ENCODE data around the gene PAPPA. TPM values are rescaled to one million over a fixed set of nuclear protein-coding genes. Genes with fewer than 3 reads are reported as not detected.

The PAPPA gene
- total RNA-seq, 2 experiments from 2014 or later: not detected

DNA sequence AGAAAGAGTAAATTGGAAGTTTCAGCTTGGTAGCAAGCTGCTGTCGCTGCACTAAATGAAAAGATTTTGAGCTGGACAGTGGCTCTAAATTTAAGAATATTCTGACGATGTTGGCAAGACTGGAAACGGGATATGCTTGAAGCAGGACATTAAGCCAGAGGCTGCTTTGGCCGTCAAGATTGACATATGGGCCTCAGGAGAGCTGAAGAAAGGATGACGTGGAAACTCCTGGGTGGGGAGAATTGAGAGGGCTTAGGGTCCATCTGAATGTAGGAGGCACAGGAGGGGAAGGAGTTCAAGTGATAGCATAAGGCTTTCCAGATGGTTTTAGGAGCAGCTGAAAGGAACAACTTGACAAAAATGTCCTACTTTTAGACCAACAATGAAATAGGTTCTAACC is 108.9 kb downstream of the PAPPA start:
- BruUV-seq (replicated peaks): no TSS peak
- Histone ChIP-seq H4K20me1 (ENCODE audit: insufficient read depth, low read length) (no peaks in the 10 kb centered on the region), H3K79me2 (ENCODE audit: insufficient read depth, low read depth, low read length) (no peaks in the 10 kb centered on the region), H3K4me3 (ENCODE audit: low read depth, low read length, poor library complexity, severe bottlenecking) (no peak overlapping the region), H3K27ac (ENCODE audit: low read depth, low read length, poor library complexity, severe bottlenecking) (no peak overlapping the region), H3K36me3 (ENCODE audit: insufficient read depth, low read length) (no peaks in the 10 kb centered on the region), H2AFZ (ENCODE audit: low read length) (no peak overlapping the region), H3K4me1 (ENCODE audit: insufficient read depth, low read length, poor library complexity, severe bottlenecking) (no peaks in the 10 kb centered on the region), H3K9me3 (ENCODE audit: low read length) (no peaks in the 10 kb centered on the region), H3K9me2 (ENCODE audit: insufficient read depth, low read length) (no peaks in the 10 kb centered on the region), H3K4me2 (ENCODE audit: low read length) (no peak overlapping the region)
- CTCF ChIA-PET (ENCODE audit: unreplicated experiment): no interaction called here
- DNase-seq (ENCODE audit: low spot score): no peak
- intact Hi-C loops (cut with micrococcal nuclease; ENCODE audit: unreplicated experiment): no loop called here
- POLR2A ChIA-PET: no interaction called here
- TF ChIP-seq EZH2phosphoT487 (IDR thresholded peaks at IDR 0.05; ENCODE audit: borderline replicate concordance, low read depth, low read length) (no peak), CTCF (conservative IDR thresholded peaks at IDR 0.05; ENCODE audit: low read length) (no peak)

- TF ChIP-seq CTCF (conservative IDR thresholded peaks at IDR 0.05; ENCODE audit: low read length) (no peak), EZH2phosphoT487 (IDR thresholded peaks at IDR 0.05; ENCODE audit: borderline replicate concordance, low read depth, low read length) (no peak)
- Histone ChIP-seq H4K20me1 (ENCODE audit: insufficient read depth, low read length) (no peaks in the 10 kb centered on the region), H2AFZ (ENCODE audit: low read length) (no peak overlapping the region), H3K36me3 (ENCODE audit: insufficient read depth, low read length) (no peaks in the 10 kb centered on the region), H3K79me2 (ENCODE audit: insufficient read depth, low read depth, low read length) (no peaks in the 10 kb centered on the region), H3K9me2 (ENCODE audit: insufficient read depth, low read length) (no peaks in the 10 kb centered on the region), H3K27ac (ENCODE audit: low read depth, low read length, poor library complexity, severe bottlenecking) (no peak overlapping the region), H3K4me2 (ENCODE audit: low read length) (no peak overlapping the region), H3K9me3 (ENCODE audit: low read length) (no peaks in the 10 kb centered on the region), H3K4me1 (ENCODE audit: insufficient read depth, low read length, poor library complexity, severe bottlenecking) (no peaks in the 10 kb centered on the region), H3K4me3 (ENCODE audit: low read depth, low read length, poor library complexity, severe bottlenecking) (no peak overlapping the region)
- ChIA-PET POLR2A (no interaction called here), CTCF (ENCODE audit: unreplicated experiment) (no interaction called here)
- no TSS peak for BruUV-seq (replicated peaks)
- no peak for DNase-seq (ENCODE audit: low spot score)
- intact Hi-C loops (cut with micrococcal nuclease; ENCODE audit: unreplicated experiment): no loop called here
Observed at GRCh38 chr9:116264361-116264760, 110.8 kb downstream of the PAPPA start.

GRCh38 chr9:116267021-116267420 is 113.4 kb downstream of the PAPPA start:
- no peak for DNase-seq (ENCODE audit: low spot score)
- no peaks in the 10 kb centered on the region for H3K9me3 ChIP-seq (ENCODE audit: low read length)
- no peak overlapping the region for H3K4me3 ChIP-seq (ENCODE audit: low read depth, low read length, poor library complexity, severe bottlenecking)
- H3K36me3 ChIP-seq (ENCODE audit: insufficient read depth, low read length): no peaks in the 10 kb centered on the region
- CTCF ChIA-PET (ENCODE audit: unreplicated experiment): no interaction called here
- no peaks in the 10 kb centered on the region for H3K79me2 ChIP-seq (ENCODE audit: insufficient read depth, low read depth, low read length)
- intact Hi-C loops (cut with micrococcal nuclease; ENCODE audit: unreplicated experiment): no loop called here
- no TSS peak for BruUV-seq (replicated peaks)
- no peaks in the 10 kb centered on the region for H3K9me2 ChIP-seq (ENCODE audit: insufficient read depth, low read length)
- H3K4me2 ChIP-seq (ENCODE audit: low read length): no peak overlapping the region
- H3K27ac ChIP-seq (ENCODE audit: low read depth, low read length, poor library complexity, severe bottlenecking): no peak overlapping the region
- POLR2A ChIA-PET: no interaction called here
- no peak for TF ChIP-seq EZH2phosphoT487 (IDR thresholded peaks at IDR 0.05; ENCODE audit: borderline replicate concordance, low read depth, low read length)
- TF ChIP-seq CTCF (conservative IDR thresholded peaks at IDR 0.05; ENCODE audit: low read length): no peak
- H2AFZ ChIP-seq (ENCODE audit: low read length): no peak overlapping the region
- H4K20me1 ChIP-seq (ENCODE audit: insufficient read depth, low read length): no peaks in the 10 kb centered on the region
- H3K4me1 ChIP-seq (ENCODE audit: insufficient read depth, low read length, poor library complexity, severe bottlenecking): no peaks in the 10 kb centered on the region
